ENCODE data around the gene CAMSAP3. TPM values are rescaled to one million over a fixed set of nuclear protein-coding genes. Genes with fewer than 3 reads are reported as not detected.

CAMSAP3 gene
- total RNA-seq, 1 experiment from 2014 or later = 28.4 TPM

DNA sequence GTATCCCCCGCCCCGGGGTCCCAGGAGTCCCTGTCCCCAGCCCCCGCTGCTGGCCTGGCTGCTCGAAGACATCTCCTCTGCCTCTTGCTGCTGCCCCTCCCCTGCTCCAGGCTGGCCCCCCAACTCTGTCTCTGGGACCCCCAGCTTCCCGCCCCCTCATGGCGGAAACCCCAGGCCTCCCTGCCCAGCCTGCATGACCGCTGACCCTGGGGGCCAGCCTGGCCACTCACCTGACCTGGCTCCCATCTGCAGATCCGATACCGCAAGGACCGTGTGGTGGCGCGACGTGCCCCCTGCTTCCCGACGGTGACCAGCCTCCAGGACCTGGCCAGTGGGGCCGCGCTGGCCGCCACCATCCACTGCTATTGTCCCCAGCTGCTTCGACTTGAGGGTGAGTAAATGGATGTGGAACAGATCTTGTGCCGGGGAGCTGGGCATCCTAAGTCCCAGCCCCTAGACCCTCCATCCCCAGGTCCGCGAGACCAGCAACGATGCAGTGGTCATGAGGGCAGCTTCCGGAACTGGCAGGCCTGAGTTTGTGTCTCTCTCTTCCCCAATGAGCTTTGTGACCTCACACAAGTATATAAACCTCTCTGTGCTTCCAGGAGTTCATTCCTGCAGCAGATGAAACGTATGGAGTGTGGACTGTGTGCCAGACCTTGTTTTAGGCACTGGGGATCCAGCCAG lies 12.4 kb downstream of the CAMSAP3 start:
- H2AK5ac ChIP-seq (ENCODE audit: insufficient read length, low read length) = no peak overlapping the region
- H3K4me1 Mint-ChIP-seq = peaks cover 0 to 11% of the 10 kb centered on the region in 2 experiments; a peak in 2 of 4 replicates
- H3K4me3 Mint-ChIP-seq = no peak overlapping the region
- no peaks in the 10 kb centered on the region; the same call in 1 of the 2 replicates for H3K4me1 ChIP-seq (ENCODE audit: insufficient read depth, low read length)
- H3K9me3 ChIP-seq (ENCODE audit: control insufficient read depth, low read depth, low read length) = no peaks in the 10 kb centered on the region
- H2AFZ ChIP-seq (ENCODE audit: low read length) = no peak overlapping the region
- H3K27me3 ChIP-seq (ENCODE audit: insufficient read depth, low read length) = no peaks in the 10 kb centered on the region
- no peak overlapping the region for H3K4ac ChIP-seq (ENCODE audit: low read depth, low read length)
- H4K8ac ChIP-seq (replicated peaks; ENCODE audit: insufficient read length, low read depth, low read length) = no peak overlapping the region
- no peak overlapping the region for H3K9ac ChIP-seq (ENCODE audit: extremely low read depth, insufficient read length, low read length)
- no peaks in the 10 kb centered on the region for H3K27me3 Mint-ChIP-seq (ENCODE audit: low read depth)
- peaks cover 5% of the 10 kb centered on the region for H3K79me1 ChIP-seq (ENCODE audit: insufficient read depth, low read depth, low read length, poor library complexity, severe bottlenecking)
- no peak overlapping the region for H3K18ac ChIP-seq (ENCODE audit: insufficient read length, low read depth, low read length)
- H3K36me3 Mint-ChIP-seq (ENCODE audit: insufficient read depth in 1 of 3, low read depth in 3 of 3) = peaks cover 12 to 37% (median 34%) of the 10 kb centered on the region in 3 experiments
- TF ChIP-seq, protein P1, sequence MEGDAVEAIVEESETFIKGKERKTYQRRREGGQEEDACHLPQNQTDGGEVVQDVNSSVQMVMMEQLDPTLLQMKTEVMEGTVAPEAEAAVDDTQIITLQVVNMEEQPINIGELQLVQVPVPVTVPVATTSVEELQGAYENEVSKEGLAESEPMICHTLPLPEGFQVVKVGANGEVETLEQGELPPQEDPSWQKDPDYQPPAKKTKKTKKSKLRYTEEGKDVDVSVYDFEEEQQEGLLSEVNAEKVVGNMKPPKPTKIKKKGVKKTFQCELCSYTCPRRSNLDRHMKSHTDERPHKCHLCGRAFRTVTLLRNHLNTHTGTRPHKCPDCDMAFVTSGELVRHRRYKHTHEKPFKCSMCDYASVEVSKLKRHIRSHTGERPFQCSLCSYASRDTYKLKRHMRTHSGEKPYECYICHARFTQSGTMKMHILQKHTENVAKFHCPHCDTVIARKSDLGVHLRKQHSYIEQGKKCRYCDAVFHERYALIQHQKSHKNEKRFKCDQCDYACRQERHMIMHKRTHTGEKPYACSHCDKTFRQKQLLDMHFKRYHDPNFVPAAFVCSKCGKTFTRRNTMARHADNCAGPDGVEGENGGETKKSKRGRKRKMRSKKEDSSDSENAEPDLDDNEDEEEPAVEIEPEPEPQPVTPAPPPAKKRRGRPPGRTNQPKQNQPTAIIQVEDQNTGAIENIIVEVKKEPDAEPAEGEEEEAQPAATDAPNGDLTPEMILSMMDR (conservative IDR thresholded peaks at IDR 0.05) = no peak
- no peak overlapping the region for H4K91ac ChIP-seq (ENCODE audit: insufficient read length, low read depth, low read length)
- H3K14ac ChIP-seq (ENCODE audit: insufficient read depth, low read length) = no peak overlapping the region
- H2BK5ac ChIP-seq (ENCODE audit: insufficient read length, low read length) = no peak overlapping the region
- WGBS (ENCODE audit: extremely low coverage, insufficient read length, low lambda C conversion rate) = no CpG with 5 or more reads among the region's 25 CpGs
- no peak overlapping the region for H3K27ac ChIP-seq (ENCODE audit: insufficient read length, low read depth, low read length)
- peaks cover 0 to 2% of the 10 kb centered on the region in 2 experiments; a peak in 1 of 5 replicates for H3K9me3 Mint-ChIP-seq
- H3K56ac ChIP-seq (ENCODE audit: insufficient read length, low read depth, low read length) = no peak overlapping the region
- DNase-seq = no peak
- H4K20me1 ChIP-seq (ENCODE audit: control insufficient read depth, insufficient read depth, insufficient read length) = no peaks in the 10 kb centered on the region
- H4K5ac ChIP-seq (ENCODE audit: insufficient read length, low read depth, low read length) = no peak overlapping the region
- H3K23ac ChIP-seq (ENCODE audit: insufficient read length, low read depth, low read length) = no peak overlapping the region
- no peaks in the 10 kb centered on the region for H3K79me2 ChIP-seq (ENCODE audit: insufficient read depth, low read length)
- no peak overlapping the region for H2BK15ac ChIP-seq (ENCODE audit: low read depth, low read length)
- no peak overlapping the region for H3K27ac Mint-ChIP-seq
- no peak overlapping the region for H3T11ph ChIP-seq (ENCODE audit: low read length)
- no peak overlapping the region for H3K4me2 ChIP-seq (ENCODE audit: insufficient read depth, insufficient read length, low read length)
- no peaks in the 10 kb centered on the region for H3K23me2 ChIP-seq (ENCODE audit: insufficient read length, low read depth, low read length, poor library complexity, severe bottlenecking)
- no peak overlapping the region for H2BK20ac ChIP-seq (ENCODE audit: low read depth, low read length, poor library complexity, severe bottlenecking)
- H2BK120ac ChIP-seq (ENCODE audit: low read depth, low read length, poor library complexity, severe bottlenecking) = no peak overlapping the region
- H2BK12ac ChIP-seq (ENCODE audit: insufficient read length, low read depth, low read length) = no peak overlapping the region

Data from H9 (cell line).